ENCODE data around the gene PVR.

DNA sequence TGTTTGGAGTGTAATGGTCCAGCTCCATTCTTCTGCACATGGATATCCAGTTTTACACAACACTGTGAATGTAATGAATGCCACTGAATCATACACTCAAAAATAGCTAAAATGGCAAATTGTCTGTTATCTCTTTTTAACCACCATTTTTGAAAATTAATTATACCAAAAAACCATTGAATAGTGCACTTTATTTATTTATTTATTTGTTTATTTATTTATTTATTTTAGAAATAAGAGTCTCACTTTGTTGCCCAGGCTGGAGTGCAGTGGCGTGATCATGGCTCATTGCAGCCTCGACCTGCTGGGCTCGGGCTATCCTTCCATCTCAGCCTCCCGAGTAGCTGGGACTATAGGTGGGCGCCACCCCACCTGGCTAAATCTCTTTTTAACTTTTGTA, 20.3 kb downstream of the PVR start:
- TF ChIP-seq, protein P1, sequence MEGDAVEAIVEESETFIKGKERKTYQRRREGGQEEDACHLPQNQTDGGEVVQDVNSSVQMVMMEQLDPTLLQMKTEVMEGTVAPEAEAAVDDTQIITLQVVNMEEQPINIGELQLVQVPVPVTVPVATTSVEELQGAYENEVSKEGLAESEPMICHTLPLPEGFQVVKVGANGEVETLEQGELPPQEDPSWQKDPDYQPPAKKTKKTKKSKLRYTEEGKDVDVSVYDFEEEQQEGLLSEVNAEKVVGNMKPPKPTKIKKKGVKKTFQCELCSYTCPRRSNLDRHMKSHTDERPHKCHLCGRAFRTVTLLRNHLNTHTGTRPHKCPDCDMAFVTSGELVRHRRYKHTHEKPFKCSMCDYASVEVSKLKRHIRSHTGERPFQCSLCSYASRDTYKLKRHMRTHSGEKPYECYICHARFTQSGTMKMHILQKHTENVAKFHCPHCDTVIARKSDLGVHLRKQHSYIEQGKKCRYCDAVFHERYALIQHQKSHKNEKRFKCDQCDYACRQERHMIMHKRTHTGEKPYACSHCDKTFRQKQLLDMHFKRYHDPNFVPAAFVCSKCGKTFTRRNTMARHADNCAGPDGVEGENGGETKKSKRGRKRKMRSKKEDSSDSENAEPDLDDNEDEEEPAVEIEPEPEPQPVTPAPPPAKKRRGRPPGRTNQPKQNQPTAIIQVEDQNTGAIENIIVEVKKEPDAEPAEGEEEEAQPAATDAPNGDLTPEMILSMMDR (conservative IDR thresholded peaks at IDR 0.05; ENCODE audit: low read length) = no peak
- TF ChIP-seq EZH2phosphoT487 (IDR thresholded peaks at IDR 0.05; ENCODE audit: borderline replicate concordance, low read depth, low read length) = no peak
